ENCODE measurements around the gene LTF.
"Not testable (repeated sequence)": the region's sequence is repeated elsewhere in the genome, so short reads cannot be mapped to it uniquely, and the experiment has no call there.

Gene LTF

DNA sequence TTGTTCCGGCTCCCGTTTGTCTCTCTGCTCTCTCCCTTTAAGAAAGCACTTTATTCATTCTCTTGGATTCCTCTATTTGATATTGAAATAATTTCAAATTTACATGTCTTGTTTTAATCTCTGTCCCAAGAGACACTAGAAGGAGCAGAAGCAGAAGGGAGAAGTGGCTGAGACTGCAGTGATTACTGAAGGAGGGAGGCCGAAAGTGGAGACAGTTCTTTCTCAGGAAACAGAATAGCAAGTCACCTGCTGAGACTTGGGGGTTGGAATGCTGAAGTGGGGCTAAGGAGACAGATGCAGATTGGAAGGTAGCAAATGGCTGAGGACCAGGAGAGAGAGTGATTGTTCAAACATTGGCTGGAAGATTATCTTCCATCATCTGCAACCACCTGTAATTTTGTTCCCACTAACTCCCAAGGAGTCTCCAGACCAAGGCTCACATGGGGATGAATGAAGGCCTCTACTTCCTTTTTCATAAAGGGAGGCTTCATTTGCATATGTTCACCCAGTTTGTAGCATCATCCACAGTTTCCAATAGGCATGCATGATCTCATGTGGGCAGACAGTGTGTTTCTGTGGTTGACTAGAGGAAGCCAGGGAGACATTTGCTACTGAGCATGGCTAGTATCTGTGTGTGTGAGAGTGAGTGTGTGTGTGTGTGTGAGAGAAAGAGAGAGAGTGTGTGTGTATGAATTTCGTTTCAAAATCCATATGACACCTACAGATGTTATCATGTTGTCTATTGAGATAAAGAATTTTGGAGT lies 24.0 kb downstream of the LTF start:
- DNase-seq, result no peak

DNA sequence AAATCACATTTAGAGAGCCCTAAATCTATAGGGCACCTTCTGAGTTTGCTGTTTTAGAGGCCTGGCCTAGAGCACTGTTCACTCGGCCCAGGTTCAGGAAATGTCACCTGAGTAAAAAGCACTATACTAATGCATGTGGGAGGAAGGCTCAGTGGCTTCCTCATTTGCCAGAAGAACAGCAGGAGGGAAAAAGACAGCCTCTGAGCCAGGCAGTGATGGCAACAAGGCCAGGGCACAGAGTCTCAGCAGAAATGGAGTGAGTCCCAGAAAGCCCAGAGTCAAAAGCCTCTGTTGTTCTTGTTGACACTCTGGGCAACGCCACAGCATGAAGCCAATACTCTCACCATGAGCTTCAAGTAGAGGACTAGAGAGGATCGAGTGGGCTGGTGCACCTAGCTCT lies 25.9 kb downstream of the LTF start:
- no peak for DNase-seq

DNA sequence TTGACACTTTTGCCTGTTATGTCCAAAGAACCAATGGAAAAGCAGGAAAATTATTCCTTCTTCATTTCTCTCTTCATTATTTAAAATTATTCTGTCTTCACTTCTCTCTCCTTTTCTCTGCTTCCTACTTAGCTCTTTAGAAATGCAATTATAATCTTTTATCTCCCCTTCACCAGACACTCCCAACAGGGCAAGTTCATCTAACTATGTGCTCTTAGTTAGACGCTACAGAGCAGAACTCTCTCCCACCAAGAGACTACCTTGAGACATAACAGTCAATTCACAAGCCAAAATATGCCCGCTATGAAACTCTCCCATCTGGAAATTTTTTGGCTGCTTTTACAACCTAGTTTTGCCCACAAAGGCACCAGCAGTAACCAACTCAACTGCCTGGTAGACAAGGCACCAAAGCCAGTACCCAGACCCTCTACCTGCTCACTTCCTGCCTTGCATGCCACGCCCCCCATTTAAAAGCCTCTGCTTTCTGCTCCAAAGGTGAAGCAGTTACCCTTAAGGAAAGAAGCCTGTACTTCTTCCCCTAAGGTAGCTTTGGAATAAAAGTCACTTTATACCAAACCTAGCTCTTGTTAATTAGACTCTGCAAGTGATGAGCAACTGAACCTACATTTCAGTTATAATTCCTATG lies 29.5 kb downstream of the LTF start:
- DNase-seq, result no peak

DNA sequence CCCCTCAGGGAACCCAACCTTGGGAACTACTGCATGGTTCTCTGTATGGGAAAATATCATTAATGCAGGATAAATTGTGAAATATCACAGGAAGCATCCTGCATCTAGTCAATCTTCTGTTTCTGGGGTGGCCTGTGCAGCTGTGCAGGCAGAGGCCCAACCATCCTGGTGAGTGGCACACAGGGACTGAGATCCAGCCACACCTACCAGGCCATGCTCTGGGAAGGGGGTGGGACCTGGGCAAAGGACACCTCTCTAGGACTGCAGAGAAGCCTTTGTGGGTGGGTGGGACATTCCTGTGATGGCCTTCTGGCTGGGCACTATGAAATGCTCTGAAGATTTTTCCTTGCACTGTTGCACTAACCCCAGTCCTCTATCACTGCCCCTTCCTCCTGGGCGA lies 30.9 kb downstream of the LTF start:
- no peak for DNase-seq

DNA sequence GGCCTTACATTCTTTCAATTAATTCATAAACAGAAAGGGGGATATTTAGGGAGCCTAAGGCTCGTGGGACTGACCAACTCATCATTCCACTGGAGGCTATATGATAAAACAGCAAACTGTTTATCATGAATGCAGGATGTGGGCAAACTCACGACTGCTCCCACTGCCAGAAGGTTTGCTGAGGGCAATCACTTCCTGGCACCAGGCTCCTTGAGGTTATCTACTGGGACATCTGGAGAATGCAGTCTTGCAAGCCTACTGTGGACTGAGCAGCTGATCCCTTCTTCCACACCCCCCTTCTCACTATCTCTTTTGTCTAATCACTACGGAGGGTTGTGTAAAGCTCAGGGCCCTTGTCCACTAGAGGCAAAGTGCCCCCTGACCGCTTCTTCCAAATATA lies 31.6 kb downstream of the LTF start:
- not testable (repeated sequence) for DNase-seq

DNA sequence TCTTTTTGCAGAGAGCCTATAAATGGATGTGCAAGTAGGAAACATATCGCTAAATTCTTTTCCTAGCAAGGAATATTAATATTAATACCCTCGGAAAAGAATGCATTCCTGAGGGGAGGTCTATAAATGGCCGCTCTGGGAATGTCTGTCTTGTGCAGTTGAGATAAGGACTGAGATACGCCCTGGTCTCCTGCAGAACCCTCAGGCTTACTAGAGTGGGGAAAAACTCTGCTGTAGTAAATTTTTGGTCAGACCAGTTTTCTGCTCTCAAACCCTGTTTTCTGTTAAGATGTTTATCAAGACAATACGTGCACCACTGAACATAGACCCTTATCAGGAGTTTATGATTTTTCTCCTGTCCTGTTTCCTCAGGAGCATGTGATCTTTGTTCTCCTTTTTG lies 32.8 kb downstream of the LTF start:
- not testable (repeated sequence) for DNase-seq

DNA sequence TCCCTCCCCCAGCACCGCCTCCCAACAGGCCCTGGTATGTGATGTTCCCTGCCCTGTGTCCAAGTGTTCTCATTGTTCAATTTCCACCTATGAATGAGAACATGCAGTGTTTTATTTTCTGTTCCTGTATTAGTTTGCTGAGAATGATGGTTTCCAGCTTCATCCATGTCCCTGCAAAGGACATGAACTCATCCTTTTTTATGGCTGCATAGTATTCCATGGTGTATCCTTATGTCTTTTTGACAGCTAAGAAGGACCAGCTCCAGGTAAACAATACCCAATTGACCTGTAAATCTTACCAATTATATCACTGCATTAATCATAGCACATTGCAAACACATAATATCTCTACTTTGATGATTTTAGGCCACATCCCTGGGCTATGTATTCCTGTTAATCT lies 33.8 kb downstream of the LTF start:
- DNase-seq, result not testable (repeated sequence)

DNA sequence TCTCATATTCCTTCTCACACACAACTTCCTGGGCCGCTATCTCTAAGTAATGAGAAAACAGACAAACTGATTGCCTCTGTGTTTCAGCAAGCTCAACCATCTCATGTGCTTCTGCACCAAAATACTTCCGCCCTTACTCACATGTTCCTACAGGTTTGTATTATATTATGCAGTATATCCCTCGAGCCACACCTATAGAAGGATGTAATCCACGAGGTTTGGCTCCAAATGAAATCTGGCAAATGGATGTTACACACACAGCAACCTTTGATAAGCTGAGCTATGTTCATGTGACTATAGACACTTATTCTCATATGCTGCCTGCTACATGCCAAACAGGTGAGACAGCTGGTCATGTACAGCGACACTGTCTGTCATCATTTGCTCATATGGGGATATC lies 35.0 kb downstream of the LTF start:
- no peak for DNase-seq

DNA sequence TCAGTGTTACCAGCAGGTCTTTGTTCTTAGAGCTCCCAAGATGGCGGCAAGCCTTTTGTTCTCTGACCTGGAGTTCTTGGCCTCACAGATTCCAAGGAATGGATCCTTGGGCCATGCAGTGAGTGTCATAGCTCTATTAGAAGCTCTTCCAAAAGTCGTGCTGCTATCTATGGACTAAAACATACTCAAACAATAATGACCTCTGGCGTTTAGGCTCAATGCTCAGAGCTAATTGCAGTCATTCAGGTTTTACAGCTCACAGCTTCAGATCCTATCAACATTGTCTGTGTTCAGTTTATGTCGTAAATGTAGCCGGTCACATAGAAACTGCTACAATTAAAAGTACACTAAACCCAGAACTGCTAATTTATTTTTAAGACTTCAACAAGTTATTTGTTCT lies 35.5 kb downstream of the LTF start:
- DNase-seq, result no peak

DNA sequence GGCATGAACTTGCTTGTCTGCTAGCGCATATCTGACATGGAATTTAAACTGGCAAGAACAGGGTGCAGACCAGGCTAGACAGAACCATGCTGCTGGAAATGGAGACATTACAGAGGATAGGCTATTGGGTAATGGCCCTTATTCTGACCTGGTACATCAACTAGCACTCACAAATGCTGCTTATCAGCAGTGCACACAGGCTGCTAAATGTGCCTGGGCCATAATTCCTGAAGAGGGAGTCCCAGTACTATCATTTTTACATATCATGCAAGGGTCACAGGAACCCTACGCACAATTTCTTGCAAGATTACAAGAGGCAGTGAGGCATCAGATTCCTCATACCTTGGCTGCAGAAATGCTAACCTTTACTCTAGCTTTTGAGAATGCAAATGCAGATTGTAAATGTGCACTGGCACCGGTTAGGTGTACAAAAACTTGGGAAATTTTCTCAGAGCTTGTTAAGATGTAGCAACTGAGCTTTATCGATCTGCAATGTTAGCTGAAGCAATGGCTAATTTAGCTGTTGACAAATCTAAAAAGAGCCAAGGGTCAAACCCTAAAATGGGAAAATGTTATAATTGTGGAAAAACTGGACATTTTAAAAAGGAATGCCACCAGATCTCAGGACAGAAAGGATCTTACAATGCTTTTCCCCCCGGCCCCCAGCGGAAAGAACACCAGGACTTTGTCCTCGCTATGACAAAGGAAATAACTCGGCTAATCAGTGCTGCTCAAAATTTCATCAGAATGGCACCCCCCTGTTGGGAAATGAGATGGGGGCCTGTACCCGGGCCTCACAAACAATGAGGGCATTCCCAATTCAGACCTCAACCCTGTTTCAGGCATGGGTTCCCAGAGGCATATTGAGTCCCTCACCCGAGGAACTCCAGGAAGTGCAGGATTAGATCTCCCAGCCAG lies 36.5 kb downstream of the LTF start:
- DNase-seq, result no peak

DNA sequence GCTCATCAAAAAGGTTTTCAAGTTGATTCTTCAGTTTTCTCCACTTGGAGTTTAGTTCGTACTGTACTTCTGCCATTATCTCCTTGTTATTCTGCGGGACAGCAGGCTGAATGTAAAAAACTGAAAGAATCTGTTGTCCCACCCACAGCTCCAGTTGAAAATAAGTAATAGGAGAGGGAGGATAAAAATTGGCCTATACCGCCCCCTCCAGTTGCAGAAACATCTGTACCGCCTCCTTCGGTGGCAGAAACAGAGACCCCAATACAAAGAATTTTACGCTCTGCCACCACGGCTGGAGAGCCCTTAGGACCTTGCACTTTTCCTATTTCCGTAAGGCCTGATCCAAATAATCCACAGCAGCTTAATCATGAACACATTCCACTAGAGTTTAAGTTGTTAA lies 37.3 kb downstream of the LTF start:
- not testable (repeated sequence) for DNase-seq

DNA sequence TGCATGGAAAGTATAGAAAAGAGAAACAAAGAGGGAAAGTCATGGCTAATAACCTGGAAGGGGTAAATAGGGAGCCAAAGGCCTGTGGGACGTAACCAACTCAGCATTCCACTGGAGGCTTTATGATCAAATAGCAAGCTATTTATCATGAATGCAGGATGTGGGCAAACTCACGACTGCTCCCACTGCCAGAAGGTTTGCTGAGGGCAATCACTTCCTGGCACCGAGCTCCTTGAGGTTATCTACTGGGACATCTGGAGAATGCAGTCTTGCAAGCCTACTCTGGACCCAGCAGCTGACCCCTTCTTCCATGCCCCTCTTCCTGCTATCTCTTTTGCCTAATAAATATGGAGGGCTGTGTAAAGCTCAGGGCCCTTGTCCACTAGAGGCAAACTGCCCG lies 38.2 kb downstream of the LTF start:
- DNase-seq, result peak; percentile 13

DNA sequence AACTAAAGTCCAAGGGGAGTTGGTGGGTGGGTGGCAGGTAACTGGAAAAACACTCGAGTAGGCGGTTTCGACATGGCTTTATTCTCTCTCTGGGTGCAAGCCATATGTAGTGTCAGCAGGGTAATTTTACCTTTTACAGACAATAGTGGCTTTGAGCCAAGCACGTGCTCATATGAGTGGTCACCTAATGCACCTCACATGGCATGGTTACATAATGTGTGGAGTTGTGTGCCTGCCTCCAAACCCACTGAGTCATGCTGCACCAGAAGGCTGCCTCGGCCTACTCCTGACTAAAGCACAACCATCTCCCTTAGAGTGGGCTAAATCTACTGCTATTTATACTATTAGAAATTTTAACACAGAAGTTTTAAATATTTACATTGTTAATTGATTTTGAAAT lies 41.1 kb downstream of the LTF start:
- DNase-seq, result no peak

DNA sequence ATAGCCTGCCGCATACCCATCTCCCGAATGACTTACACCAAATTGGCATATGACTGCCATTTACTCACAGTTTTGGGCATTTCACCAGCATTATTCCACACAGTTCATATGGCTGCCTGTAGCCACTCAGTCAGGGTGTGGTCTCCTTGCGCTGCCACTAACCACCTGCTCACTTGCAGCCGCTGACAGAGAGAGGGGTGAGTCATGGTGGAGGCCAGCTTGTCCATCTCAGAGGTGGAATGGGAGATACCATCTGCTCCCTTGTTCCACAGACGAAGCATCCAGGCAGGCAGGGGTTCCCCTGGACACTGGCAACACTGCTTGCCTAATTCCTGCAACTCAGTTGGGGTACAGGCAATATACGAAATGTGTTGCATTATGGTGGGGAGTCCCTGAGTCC lies 42.1 kb downstream of the LTF start:
- no peak for DNase-seq

DNA sequence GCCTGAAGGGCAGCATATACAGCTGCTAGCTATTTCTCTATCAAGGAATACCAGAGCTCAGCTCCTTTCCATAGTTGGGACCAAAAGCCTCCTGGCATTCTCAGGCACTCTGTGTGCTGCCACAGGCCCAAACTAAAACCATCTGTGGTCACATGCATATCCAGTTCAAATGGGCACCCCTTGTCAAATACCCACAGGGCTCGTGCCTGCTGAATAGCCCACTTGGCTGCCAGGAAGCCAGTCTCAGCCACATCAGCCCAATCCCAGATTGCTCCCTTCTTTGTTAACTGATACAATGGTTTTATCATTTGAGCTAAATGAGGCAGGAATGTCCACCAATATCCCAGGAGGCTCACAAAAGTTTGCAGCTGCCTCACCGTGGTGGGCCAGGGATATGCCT lies 43.8 kb downstream of the LTF start:
- DNase-seq, result no peak

DNA sequence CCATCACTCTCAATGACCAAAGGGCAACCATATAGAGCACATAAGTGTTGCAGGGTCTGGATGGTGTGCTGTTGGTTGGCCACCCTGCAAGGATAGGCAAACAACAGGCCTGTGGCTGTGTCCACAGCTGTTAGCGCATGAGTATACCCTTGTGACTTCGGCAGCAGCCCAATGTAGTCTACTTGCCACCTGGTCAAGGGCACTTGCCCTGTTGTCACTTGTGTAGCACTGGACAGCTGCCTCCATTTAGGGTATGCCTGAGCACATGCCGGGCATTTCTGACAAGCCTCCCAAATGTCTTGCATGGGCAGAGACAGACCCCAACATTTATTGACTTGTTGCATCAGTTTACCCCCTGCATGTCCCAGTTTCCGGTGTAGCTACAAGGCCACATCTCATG lies 44.9 kb downstream of the LTF start:
- DNase-seq, result no peak

DNA sequence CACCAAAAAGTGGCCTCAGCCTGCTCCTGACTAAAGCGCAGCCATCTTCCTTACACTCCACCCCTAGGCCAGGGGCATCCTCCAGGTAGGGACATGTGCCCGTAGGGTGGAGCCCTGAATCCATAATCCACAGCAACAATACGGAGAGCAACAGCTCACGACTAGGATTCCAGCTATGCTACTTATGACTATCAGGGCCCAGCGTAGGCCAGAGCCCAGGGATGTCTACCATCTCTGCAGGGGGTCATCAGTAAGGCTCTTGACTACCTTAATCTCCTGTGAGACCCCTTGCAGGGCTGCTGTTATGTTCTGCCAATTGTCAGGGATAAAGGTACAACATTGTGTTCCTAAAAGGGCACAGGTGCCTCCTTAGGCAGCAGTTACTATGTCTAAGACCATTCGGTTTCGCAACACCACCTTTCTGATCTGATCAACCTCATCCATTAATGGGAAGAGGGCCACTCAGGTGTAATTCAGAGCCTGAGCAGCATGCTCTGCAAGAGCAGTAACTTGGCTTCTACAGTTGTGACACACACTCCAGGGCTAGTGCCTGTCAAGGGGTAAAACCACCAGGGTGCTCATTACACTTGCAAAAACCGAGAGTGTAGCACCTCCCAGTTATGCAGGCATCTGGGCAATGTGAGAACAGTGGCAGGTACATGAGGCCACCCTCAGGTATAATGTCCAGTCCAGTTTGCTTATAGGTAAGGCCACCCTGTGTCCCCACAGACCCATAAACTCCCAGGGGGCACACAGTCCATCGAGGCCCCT lies 46.7 kb downstream of the LTF start:
- DNase-seq, result no peak

DNA sequence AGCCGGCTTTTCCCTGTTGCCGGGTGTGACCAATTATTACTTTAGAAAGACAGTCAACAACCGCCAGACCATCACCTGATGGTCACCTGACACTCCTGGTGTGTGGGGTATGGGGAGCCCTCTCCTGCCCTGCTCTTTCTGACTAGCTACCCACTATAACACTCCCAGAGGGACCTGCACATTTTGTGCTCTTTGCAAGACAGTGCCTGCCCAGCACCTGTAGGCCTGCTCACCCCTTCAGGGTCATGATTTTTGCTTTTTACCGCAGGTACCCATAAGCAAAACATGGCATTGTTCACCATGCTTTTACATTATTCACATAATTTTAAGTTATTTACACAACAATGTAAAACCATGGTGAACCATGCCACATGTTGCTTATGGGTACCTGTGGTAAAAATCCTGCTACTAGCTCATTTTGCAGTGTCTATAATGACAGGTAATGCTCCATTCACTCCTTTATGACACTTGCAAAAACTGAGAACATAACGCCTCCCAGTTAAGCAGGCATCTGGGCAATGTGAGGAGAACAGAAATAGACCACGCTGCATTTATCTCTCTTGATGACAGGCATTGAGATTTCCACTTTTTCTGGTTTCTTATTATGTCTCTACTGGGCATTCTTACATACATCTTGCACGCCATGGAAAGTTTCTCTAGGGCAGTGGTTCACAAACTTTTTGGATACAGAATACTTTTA lies 47.7 kb downstream of the LTF start:
- DNase-seq, result no peak

DNA sequence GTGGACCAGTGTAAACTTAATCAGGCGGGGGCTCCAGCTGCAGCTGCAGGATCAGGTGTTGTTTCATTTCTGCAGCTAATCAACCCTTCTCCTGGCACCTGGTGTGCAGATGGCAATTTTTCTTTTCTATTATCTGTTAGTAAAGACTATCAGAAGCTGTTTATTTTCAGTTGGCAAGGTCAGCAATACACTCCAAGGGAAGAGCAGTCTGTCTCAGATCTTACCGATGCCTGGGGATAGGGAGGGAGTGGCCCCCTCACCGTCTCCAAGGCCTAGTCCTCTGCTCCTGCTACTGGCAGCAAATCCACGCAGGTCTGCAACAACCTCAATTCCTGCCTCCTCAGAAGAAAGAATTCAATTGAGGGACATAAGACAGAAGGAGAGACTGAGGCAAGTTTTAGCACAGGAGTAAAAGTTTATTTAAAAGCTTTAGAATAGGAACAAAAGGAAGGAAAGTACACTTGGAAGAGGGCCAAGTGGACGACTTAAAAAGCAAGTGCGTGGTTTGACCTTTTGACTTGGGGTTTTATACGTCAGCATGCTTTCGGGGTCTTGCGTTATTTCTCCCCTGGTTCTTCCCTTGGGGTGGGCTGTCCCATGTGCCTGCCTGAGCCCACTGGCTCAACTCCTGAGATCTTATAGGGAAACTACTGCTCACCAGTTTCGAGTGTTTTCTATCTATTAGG lies 48.4 kb downstream of the LTF start:
- no peak for DNase-seq

DNA sequence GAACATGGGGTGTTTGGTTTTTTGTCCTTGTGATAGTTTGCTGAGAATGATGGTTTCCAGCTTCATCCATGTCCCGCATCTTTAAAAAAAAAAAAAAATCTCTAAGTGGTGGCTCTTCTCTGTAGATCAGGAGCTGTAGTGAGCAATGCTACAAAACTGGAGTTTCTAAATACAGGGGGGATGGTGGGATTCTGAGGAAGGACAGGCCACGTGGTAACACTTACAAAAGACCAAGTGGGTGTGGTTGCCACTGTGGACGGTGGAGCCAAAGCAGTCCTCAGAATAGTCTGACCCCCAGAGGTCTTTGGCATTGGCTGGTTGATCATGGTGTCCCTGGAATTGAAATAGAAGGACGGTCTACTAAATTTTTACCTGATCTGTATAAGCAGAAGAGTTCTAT lies 50.0 kb downstream of the LTF start:
- no peak for DNase-seq

DNA sequence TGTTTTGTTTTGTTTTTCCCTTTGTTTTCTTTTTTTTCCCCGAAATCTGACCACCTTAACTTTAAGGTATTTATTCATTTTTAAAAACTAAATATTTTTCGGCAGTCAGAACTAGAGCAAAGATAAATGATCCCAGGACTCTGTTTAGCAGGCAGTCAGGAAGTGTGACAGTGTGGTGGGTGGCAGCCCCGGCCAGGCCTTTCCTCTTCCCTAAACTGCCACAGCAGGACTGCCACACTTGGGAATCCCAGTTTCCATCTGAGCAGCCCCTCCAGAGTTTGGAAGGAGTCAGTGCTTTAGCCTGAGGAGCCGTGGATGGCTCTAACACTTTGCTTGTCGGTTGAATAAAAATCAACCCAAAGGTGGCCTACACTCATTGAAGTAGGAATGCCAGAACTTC lies 50.8 kb downstream of the LTF start:
- no peak for DNase-seq
